HG03196 (cell line): ENCODE data around the gene RAB44.
"Not testable (repeated sequence)": the region's sequence is repeated elsewhere in the genome, so short reads cannot be mapped to it uniquely, and the experiment has no call there.

ENCODE experiments used
- ATAC-seq: cut with Tn5 transposase; IDR thresholded peaks from one replicate; pipeline ENCODE4 v1.9.1; 2021; ENCODE audit not compliant: unreplicated experiment

RAB44 gene

GRCh38 chr6:36704961-36705577 lies 7.4 kb downstream of the RAB44 start:
- ATAC-seq, result not testable (repeated sequence)

- no peak for ATAC-seq
These were observed 8.7 kb downstream of the RAB44 start for GRCh38 chr6:36706339-36706738.

GRCh38 chr6:36712816-36713215 lies 15.2 kb downstream of the RAB44 start:
- no peak for ATAC-seq

GRCh38 chr6:36713846-36714245 lies 16.2 kb downstream of the RAB44 start:
- no peak for ATAC-seq

- no peak for ATAC-seq
These were observed 16.9 kb downstream of the RAB44 start for GRCh38 chr6:36714511-36714910.

- no peak for ATAC-seq
These were observed 17.8 kb downstream of the RAB44 start for GRCh38 chr6:36715469-36715868.

- no peak for ATAC-seq
These were observed 19.0 kb downstream of the RAB44 start for GRCh38 chr6:36716476-36717093.

GRCh38 chr6:36717231-36717825 lies 19.7 kb downstream of the RAB44 start:
- no peak for ATAC-seq

- ATAC-seq, result no peak
These were observed 20.4 kb downstream of the RAB44 start for GRCh38 chr6:36717871-36718540.

- no peak for ATAC-seq
These were observed 20.9 kb downstream of the RAB44 start for GRCh38 chr6:36718560-36718959.

GRCh38 chr6:36719126-36719525 lies 21.5 kb downstream of the RAB44 start:
- no peak for ATAC-seq

- no peak for ATAC-seq
These were observed 22.9 kb downstream of the RAB44 start for GRCh38 chr6:36720251-36721141.

- no peak for ATAC-seq
These were observed 23.9 kb downstream of the RAB44 start for GRCh38 chr6:36721369-36722140.

- ATAC-seq, result no peak
These were observed 24.7 kb downstream of the RAB44 start for GRCh38 chr6:36722365-36722764.

- ATAC-seq, result no peak
These were observed 25.3 kb downstream of the RAB44 start for GRCh38 chr6:36722879-36723278.

GRCh38 chr6:36723992-36724391 lies 26.4 kb downstream of the RAB44 start:
- ATAC-seq, result not testable (repeated sequence)

- ATAC-seq, result no peak
These were observed 27.1 kb downstream of the RAB44 start for GRCh38 chr6:36724514-36725390.

- ATAC-seq, result no peak
These were observed 28.0 kb downstream of the RAB44 start for GRCh38 chr6:36725581-36725980.

GRCh38 chr6:36727505-36728021 lies 29.9 kb downstream of the RAB44 start:
- no peak for ATAC-seq
